ENCODE data around the gene CYB561D2.

The CYB561D2 gene

GRCh38 chr3:50323092-50323600 is 27.5 kb upstream of the CYB561D2 start:
- no peak for DNase-seq (ENCODE audit: low read depth in 2 of 3, low spot score in 1 of 3)

GRCh38 chr3:50323614-50324199 is 27.0 kb upstream of the CYB561D2 start:
- DNase-seq (ENCODE audit: low read depth in 2 of 3, low spot score in 1 of 3), result no peak

- DNase-seq (ENCODE audit: low read depth in 2 of 3, low spot score in 1 of 3), result peak in 2 of 3 donors; percentile 32 to 52
These were observed 26.1 kb upstream of the CYB561D2 start for GRCh38 chr3:50324351-50325112.

- DNase-seq (ENCODE audit: low read depth in 2 of 3, low spot score in 1 of 3), result no peak
These were observed 25.6 kb upstream of the CYB561D2 start for GRCh38 chr3:50325113-50325480.

GRCh38 chr3:50325497-50326181 is 25.0 kb upstream of the CYB561D2 start:
- DNase-seq (ENCODE audit: low read depth in 2 of 3, low spot score in 1 of 3), result no peak

GRCh38 chr3:50326182-50326541 is 24.5 kb upstream of the CYB561D2 start:
- DNase-seq (ENCODE audit: low read depth in 2 of 3, low spot score in 1 of 3), result no peak

GRCh38 chr3:50327129-50327528 is 23.5 kb upstream of the CYB561D2 start:
- DNase-seq (ENCODE audit: low read depth in 2 of 3, low spot score in 1 of 3), result no peak

- peak; percentile 91 to 96 (median 92) for DNase-seq (ENCODE audit: low read depth in 2 of 3, low spot score in 1 of 3)
These were observed 22.5 kb upstream of the CYB561D2 start, which contains the start of gene TUSC2 for GRCh38 chr3:50327943-50328691. Gene TUSC2, minus strand, starts transcription at chr3:50328223. Its CDS starts 124 bp downstream, at chr3:50328099.

GRCh38 chr3:50330330-50330729 is 20.3 kb upstream of the CYB561D2 start:
- DNase-seq (ENCODE audit: low read depth in 2 of 3, low spot score in 1 of 3), result no peak

GRCh38 chr3:50331364-50331907 is 19.2 kb upstream of the CYB561D2 start:
- no peak for DNase-seq (ENCODE audit: low read depth in 2 of 3, low spot score in 1 of 3)

- no peak for DNase-seq (ENCODE audit: low read depth in 2 of 3, low spot score in 1 of 3)
These were observed 16.8 kb upstream of the CYB561D2 start for GRCh38 chr3:50333744-50334328.

- no peak for DNase-seq (ENCODE audit: low read depth in 2 of 3, low spot score in 1 of 3)
These were observed 16.2 kb upstream of the CYB561D2 start for GRCh38 chr3:50334339-50335075.

GRCh38 chr3:50336452-50337174 is 14.0 kb upstream of the CYB561D2 start:
- DNase-seq (ENCODE audit: low read depth in 2 of 3, low spot score in 1 of 3), result peak in 1 of 3 donors; percentile 44

GRCh38 chr3:50337175-50337861 is 13.3 kb upstream of the CYB561D2 start:
- DNase-seq (ENCODE audit: low read depth in 2 of 3, low spot score in 1 of 3), result peak; percentile 94 to 97 (median 95)

GRCh38 chr3:50338965-50339364 is 11.7 kb upstream of the CYB561D2 start:
- no peak for DNase-seq (ENCODE audit: low read depth in 2 of 3, low spot score in 1 of 3)

- no peak for DNase-seq (ENCODE audit: low read depth in 2 of 3, low spot score in 1 of 3)
These were observed 11.0 kb upstream of the CYB561D2 start for GRCh38 chr3:50339485-50340146.

- DNase-seq (ENCODE audit: low read depth in 2 of 3, low spot score in 1 of 3), result no peak
These were observed 10.6 kb upstream of the CYB561D2 start for GRCh38 chr3:50340147-50340447.
